ENCODE results near the gene HNRNPA1. TPM values are rescaled to one million over a fixed set of nuclear protein-coding genes. Genes with fewer than 3 reads are reported as not detected.

HNRNPA1 gene
- total and polyA plus RNA-seq, 2 of the 4 experiments (the other 2 are of a cell fraction): 747 to 1,409 TPM

GRCh38 chr12:54249489-54249888, 31.0 kb upstream of the HNRNPA1 start:
- no peak overlapping the region for H3K9ac ChIP-seq (ENCODE audit: low read depth, low read length)
- no peak overlapping the region for H3K4ac ChIP-seq (ENCODE audit: low read depth, low read length)
- no peaks in the 10 kb centered on the region for H4K20me1 ChIP-seq (ENCODE audit: insufficient read depth, low read length)
- no peak overlapping the region for H3K56ac ChIP-seq (ENCODE audit: extremely low read depth, insufficient read depth, low read length)
- H3K9me3 ChIP-seq (ENCODE audit: control insufficient read depth, insufficient read depth, low read length): no peaks in the 10 kb centered on the region
- H3K4me3 ChIP-seq (ENCODE audit: insufficient read depth, low read depth, low read length): no peak overlapping the region
- no peak overlapping the region for H2AK5ac ChIP-seq (ENCODE audit: low read depth, low read length)
- ChIA-PET POLR2A (ENCODE audit: unreplicated experiment) (no interaction called here), CTCF (no interaction called here)
- H3K4me1 ChIP-seq (ENCODE audit: control insufficient read depth, insufficient read depth, low read length): no peaks in the 10 kb centered on the region
- H2BK120ac ChIP-seq (ENCODE audit: low read depth, low read length): no peak overlapping the region
- H2BK20ac ChIP-seq (ENCODE audit: low read depth, low read length): no peak overlapping the region
- H3K4me2 ChIP-seq (ENCODE audit: low read depth, low read length): no peak overlapping the region
- dilution Hi-C loops (cut with HindIII; ENCODE audit: low sequenced_read_pairs, unreplicated experiment) (no loop called here), intact Hi-C loops (cut with micrococcal nuclease) (no loop called here), in situ Hi-C loops (cut with MboI; ENCODE audit: low sequenced_read_pairs) (no loop called here)
- no peak overlapping the region for H3K18ac ChIP-seq (ENCODE audit: low read depth, low read length)
- H3K9me1 ChIP-seq (ENCODE audit: insufficient read depth, low read length): no peaks in the 10 kb centered on the region
- no CpG with 5 or more reads among the region's 5 CpGs for WGBS, 2 experiments (ENCODE audit: extremely low coverage in 2 of 2, insufficient read length in 1 of 2)
- H3K79me1 ChIP-seq (ENCODE audit: low read depth in 1 of 2, low read length in 2 of 2): peaks cover 28 to 38% of the 10 kb centered on the region in 2 experiments
- no peak overlapping the region for H4K5ac ChIP-seq (ENCODE audit: low read depth, low read length)
- no peak overlapping the region for H3K14ac ChIP-seq (replicated peaks; ENCODE audit: low read depth, low read length)
- H3K27me3 ChIP-seq (ENCODE audit: control insufficient read depth, insufficient read depth, low read length): no peaks in the 10 kb centered on the region
- H2BK15ac ChIP-seq (ENCODE audit: low read depth, low read length): no peak overlapping the region
- H3K36me3 ChIP-seq (ENCODE audit: control insufficient read depth, insufficient read depth, low read length): peaks cover 15% of the 10 kb centered on the region
- H3K23ac ChIP-seq (ENCODE audit: low read depth, low read length): no peak overlapping the region
- TF ChIP-seq MAZ (IDR thresholded peaks at IDR 0.05; ENCODE audit: borderline replicate concordance, low read depth, low read length) (no peak), RAD21 (IDR thresholded peaks at IDR 0.05; ENCODE audit: low read length) (no peak), RFX5 (IDR thresholded peaks at IDR 0.05; ENCODE audit: low read depth, low read length) (no peak), MXI1 (IDR thresholded peaks at IDR 0.05; ENCODE audit: borderline replicate concordance, low read depth, low read length) (no peak), RCOR1 (IDR thresholded peaks at IDR 0.05; ENCODE audit: insufficient replicate concordance, low read length) (no peak)
- no peak overlapping the region for H4K8ac ChIP-seq (ENCODE audit: low read depth in 2 of 2, low read length in 2 of 2)
- no peak overlapping the region for H3K27ac ChIP-seq (ENCODE audit: insufficient read depth, low read length)
- ATAC-seq (ENCODE audit: low read depth) (no peak), DNase-seq (peak; percentile 7)
- no peak overlapping the region for H2AK9ac ChIP-seq (replicated peaks; ENCODE audit: low read depth, low read length, poor library complexity)
- no peak overlapping the region for H4K91ac ChIP-seq (ENCODE audit: insufficient read depth, low read depth, low read length)
- no peak overlapping the region for H2BK5ac ChIP-seq (ENCODE audit: low read depth, low read length, poor library complexity, severe bottlenecking)
- H2AFZ ChIP-seq (replicated peaks; ENCODE audit: low read length, poor library complexity): no peak overlapping the region
- no TSS peak for BruUV-seq (replicated peaks)

Measured in IMR-90 (cell line).